GM10266 (cell line): ENCODE data around the gene CDH23.

Experiments used
- DNase-seq: peaks from one replicate; pipeline ENCODE4 v3.0.0; 2012; ENCODE audit errors: extremely low spot score
- TF ChIP-seq, protein P1 (sequence below): IDR thresholded peaks from 2 replicates; pipeline ENCODE4 v1.5.1; 2012; ENCODE audit warnings: mild to moderate bottlenecking, low read depth; ENCODE audit not compliant: control insufficient read depth, insufficient read depth; ENCODE audit errors: missing control alignments

CDH23 gene

DNA sequence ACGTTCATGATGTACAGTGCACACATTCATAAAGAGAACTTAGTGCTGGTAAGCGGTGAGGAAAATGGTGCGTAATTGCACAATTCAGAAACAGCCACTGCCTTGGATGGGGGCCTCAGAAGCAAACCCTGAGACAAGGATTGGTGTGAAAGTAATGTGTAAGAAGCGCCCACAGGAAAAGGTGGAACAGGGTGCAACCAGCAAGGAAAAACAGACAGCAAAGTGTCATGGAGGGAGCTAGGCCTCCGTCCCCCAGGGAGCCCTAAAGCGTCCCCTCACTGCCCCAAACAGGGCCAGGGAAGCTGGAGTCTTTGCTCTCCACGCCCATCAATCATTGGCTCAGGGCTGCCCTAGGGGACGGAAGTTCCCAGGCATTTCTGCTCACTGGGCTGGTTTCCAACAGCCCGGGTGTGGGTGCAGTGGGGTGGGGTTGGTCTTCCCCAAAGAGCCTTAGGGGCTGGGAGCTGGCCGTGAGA, 332.5 kb downstream of the CDH23 start:
- DNase-seq, result no peak
- TF ChIP-seq, protein P1, sequence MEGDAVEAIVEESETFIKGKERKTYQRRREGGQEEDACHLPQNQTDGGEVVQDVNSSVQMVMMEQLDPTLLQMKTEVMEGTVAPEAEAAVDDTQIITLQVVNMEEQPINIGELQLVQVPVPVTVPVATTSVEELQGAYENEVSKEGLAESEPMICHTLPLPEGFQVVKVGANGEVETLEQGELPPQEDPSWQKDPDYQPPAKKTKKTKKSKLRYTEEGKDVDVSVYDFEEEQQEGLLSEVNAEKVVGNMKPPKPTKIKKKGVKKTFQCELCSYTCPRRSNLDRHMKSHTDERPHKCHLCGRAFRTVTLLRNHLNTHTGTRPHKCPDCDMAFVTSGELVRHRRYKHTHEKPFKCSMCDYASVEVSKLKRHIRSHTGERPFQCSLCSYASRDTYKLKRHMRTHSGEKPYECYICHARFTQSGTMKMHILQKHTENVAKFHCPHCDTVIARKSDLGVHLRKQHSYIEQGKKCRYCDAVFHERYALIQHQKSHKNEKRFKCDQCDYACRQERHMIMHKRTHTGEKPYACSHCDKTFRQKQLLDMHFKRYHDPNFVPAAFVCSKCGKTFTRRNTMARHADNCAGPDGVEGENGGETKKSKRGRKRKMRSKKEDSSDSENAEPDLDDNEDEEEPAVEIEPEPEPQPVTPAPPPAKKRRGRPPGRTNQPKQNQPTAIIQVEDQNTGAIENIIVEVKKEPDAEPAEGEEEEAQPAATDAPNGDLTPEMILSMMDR, result no peak

DNA sequence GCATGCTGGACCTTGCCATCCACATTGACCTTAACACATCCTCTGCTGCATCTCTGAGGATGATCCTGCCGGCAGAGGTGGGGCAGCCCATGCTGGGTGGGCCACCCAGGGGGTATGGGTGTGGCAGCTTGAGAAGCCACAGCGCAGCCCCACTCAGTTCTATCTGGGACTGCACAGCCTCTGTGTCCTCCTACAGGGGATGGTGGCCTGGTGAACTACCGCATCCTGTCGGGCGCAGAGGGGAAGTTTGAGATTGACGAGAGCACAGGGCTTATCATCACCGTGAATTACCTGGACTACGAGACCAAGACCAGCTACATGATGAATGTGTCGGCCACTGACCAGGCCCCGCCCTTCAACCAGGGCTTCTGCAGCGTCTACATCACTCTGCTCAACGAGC, 335.1 kb downstream of the CDH23 start:
- TF ChIP-seq, protein P1, result no peak
- no peak for DNase-seq

DNA sequence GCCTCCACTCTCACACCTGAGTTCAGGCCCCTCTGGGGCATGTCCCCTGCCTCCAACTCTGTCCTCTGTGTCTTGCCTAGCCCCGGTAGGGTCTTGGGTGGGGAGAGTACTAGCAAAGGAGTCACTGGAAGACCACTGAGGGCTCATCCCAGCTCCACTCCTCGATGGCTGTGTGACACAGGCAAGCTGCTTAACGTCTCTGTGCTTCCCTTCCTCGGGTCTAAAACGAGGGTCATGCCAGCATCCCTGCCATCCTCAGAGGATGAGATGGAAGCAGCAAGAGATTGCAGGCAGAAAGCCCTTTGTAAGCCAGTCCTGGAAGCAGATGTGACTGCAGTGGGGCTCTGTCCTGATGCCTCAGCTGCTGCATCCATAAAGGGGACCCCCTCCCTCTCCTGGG, 338.1 kb downstream of the CDH23 start:
- no peak for DNase-seq
- TF ChIP-seq, protein P1, result no peak

DNA sequence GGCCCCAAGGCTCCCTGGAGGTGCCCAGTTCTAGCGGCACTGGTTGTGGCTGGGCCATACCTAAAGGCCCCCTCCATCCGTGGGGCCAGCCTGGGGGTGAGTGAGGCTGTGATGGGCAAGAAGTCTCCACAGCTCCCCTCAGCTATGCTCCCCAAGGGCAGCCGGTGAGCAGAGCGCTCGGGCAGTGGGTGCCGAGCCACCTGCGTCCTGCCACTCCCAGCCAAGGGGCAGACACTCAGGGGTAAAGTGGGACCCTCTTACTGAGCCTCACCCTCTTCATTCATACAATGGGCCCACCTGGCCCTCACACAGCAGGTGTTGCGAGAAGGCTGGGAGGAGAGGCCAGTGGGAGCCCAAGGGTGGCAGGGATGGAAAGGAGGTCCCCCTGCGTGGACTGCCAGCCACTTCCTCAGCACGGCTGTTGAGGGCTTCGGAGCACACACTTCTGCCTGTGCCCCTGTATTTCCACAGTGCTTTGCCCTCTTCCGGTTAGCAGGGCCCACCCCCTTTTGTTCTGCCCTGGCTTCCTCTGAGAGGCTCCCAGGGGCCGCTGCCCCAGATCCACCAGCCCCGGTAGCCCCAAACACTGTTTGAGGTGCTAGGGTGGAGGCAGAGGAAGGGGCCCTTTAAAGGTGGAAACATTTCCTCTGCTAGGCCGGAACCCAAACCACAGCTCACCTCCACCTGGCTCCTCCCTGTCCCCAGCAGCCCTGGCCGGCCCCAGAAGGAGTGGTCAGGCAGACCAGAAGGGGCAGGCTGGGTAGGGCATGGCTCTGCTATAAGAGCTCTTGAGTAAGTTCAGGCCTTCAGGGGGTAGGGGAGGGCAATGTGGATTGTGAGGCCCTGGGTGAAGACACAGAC, 339.2 kb downstream of the CDH23 start:
- TF ChIP-seq, protein P1, result no peak
- DNase-seq, result no peak

DNA sequence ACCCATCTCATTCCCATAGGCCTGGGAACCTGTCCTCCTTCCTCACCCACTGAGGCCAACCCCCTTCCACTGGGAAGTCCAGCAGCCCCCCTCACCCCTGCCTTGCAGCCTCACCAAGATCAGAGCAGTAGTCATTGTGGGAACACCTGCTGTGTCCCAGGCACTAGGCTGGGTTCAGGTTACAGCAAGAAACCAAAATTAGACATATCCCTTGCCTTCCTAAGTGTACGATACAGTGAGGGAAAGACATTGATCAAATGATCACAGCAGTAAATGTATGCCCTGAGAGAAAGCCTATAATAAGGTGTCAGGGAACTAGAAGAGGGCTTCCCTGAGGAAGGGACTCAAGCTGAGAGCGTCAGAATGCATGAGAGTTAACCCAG, 339.8 kb downstream of the CDH23 start:
- no peak for DNase-seq
- TF ChIP-seq, protein P1, result no peak

DNA sequence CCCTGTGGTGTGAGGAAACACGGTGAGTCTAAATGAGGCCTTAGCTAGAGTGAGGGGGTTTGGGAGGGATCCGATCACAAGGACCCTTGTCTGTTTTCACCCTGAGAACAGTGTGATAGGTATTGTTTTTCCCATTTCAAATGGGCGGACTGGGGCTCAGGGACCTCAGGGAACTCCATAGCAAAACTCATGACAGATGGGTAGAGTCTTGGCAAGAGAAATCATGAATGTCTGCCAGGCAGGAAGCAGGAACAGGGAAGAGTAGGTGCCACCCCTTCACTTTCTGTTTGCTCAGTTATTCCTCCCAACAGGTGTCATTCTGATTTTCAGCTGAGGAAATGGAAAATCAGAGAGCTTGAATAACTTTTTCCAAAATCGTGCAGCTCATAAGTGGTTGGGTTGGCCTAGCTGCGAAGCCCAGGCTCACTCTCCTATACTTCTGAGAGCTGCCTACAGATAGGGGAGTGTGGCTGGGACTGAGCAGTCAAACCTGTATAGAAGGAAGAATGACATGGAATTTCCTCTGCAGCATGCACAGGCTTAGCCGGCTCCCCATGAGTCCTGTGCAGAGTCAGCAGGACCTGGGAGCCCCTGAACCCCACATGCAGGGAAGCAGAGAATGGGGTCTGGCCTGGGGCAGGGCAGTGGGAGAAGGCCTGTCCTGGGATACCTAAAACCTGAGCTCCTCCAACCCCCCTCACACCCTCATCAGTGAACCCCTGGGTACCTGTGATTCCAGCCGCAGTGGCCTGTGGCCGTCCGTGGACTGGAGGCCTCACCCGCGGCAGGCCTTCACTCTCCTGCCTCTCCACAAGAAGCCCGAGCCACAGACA, 340.5 kb downstream of the CDH23 start:
- TF ChIP-seq, protein P1, result no peak
- no peak for DNase-seq
